DND-41 (cell line): ENCODE data around the gene PTPRN2.

ENCODE experiments used
- ATAC-seq: fragments of 200-7000 bp; cut with Tn5 transposase; 3 replicates; pipeline ENCODE4 v1.9.1; 2021; ENCODE audit warnings: low read depth; ENCODE audit not compliant: insufficient read depth
- DNase-seq: peaks from one replicate; pipeline ENCODE4 v3.0.0-alpha.2; 2020
- H2AFZ ChIP-seq: 2 replicates; pipeline ENCODE4 v1.6.0; 2012; ENCODE audit warnings: low read depth, low read length
- H3K27ac ChIP-seq: 2 replicates; pipeline ENCODE4 v1.5.1; 2012; ENCODE audit warnings: low read length, inconsistent platforms
- H3K27me3 ChIP-seq: fragments of 200-600 bp; sonication (generic); 2 replicates; pipeline ENCODE4 v1.6.0; 2012; ENCODE audit warnings: low read length, mild to moderate bottlenecking, inconsistent platforms; ENCODE audit not compliant: insufficient read depth, poor library complexity
- H3K36me3 ChIP-seq: 2 replicates; pipeline ENCODE4 v1.5.1; 2012; ENCODE audit warnings: low read length, inconsistent platforms; ENCODE audit not compliant: insufficient read depth
- H3K4me1 ChIP-seq: 2 replicates; pipeline ENCODE4 v1.5.1; 2012; ENCODE audit warnings: mild to moderate bottlenecking, low read length; ENCODE audit not compliant: insufficient read depth
- H3K4me2 ChIP-seq: 2 replicates; pipeline ENCODE4 v1.6.0; 2012; ENCODE audit warnings: mild to moderate bottlenecking, moderate library complexity, low read length, inconsistent platforms; ENCODE audit not compliant: insufficient read depth
- H3K4me3 ChIP-seq, 2 experiments: fragments of 200-600 bp in 1 of 2; shearing (Covaris generic) in 1 of 2; 2 replicates each; pipeline ENCODE4 v1.5.1; 2012 to 2016; ENCODE audit warnings: inconsistent platforms in 2 of 2, low read length in 2 of 2, mild to moderate bottlenecking in 2 of 2, low read depth in 1 of 2, moderate library complexity in 1 of 2
- H3K79me2 ChIP-seq: 2 replicates; pipeline ENCODE4 v1.6.0; 2012; ENCODE audit warnings: low read length, inconsistent platforms; ENCODE audit not compliant: insufficient read depth
- H3K9ac ChIP-seq: 2 replicates; pipeline ENCODE4 v1.6.0; 2012; ENCODE audit warnings: low read depth, mild to moderate bottlenecking, inconsistent platforms, low read length, moderate library complexity
- H3K9me3 ChIP-seq: 2 replicates; pipeline ENCODE4 v1.5.1; 2012; ENCODE audit warnings: low read length, moderate library complexity, mild to moderate bottlenecking, inconsistent platforms; ENCODE audit not compliant: insufficient read depth, severe bottlenecking
- H4K20me1 ChIP-seq: 2 replicates; pipeline ENCODE4 v1.6.0; 2012; ENCODE audit warnings: low read length; ENCODE audit not compliant: insufficient read depth
- EZH2 ChIP-seq: IDR thresholded peaks from 3 replicates; pipeline ENCODE4 v1.6.1; 2012; ENCODE audit warnings: borderline replicate concordance, low read depth, mild to moderate bottlenecking, moderate library complexity, low read length, inconsistent platforms; ENCODE audit not compliant: severe bottlenecking
- TF ChIP-seq, protein P1 (sequence below): IDR thresholded peaks from 2 replicates; pipeline ENCODE4 v1.5.1; 2012; ENCODE audit warnings: borderline replicate concordance, low read length, moderate library complexity, mild to moderate bottlenecking; ENCODE audit not compliant: poor library complexity, severe bottlenecking; ENCODE audit errors: extremely low read depth

Gene PTPRN2

DNA sequence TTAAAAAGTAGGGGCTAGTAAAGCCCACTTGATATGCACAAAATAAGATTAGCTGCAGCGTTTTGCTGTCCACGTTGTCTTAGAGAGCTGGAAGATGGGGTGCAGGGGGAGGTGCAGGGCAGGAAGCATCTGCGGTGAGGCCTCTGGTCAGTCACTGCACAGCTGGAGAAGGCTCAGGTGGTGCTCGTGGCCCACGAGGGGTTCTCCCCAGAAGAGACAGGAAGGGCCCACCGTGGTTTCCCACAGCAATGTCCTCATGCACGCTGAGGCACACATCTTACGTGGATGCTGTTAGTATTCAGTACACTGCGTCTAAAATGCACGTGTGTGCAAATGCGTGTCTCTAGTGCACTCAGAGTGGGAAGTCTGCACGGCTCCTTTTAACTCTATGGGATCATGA, 582.1 kb downstream of the PTPRN2 start:
- no peaks in the 10 kb centered on the region for H3K9me3 ChIP-seq
- H3K4me2 ChIP-seq: no peak overlapping the region
- H4K20me1 ChIP-seq: no peaks in the 10 kb centered on the region
- H3K36me3 ChIP-seq: no peaks in the 10 kb centered on the region
- no peaks in the 10 kb centered on the region for H3K79me2 ChIP-seq
- H2AFZ ChIP-seq: no peak overlapping the region
- H3K9ac ChIP-seq: no peak overlapping the region
- no peak overlapping the region for H3K27ac ChIP-seq
- peaks cover 6% of the 10 kb centered on the region for H3K27me3 ChIP-seq
- H3K4me3 ChIP-seq: no peak overlapping the region
- no peak for DNase-seq
- ATAC-seq: peak; percentile 19; the same call in 1 of the 3 replicates
- H3K4me1 ChIP-seq: no peaks in the 10 kb centered on the region
- no peak for TF ChIP-seq EZH2
- TF ChIP-seq, protein P1, sequence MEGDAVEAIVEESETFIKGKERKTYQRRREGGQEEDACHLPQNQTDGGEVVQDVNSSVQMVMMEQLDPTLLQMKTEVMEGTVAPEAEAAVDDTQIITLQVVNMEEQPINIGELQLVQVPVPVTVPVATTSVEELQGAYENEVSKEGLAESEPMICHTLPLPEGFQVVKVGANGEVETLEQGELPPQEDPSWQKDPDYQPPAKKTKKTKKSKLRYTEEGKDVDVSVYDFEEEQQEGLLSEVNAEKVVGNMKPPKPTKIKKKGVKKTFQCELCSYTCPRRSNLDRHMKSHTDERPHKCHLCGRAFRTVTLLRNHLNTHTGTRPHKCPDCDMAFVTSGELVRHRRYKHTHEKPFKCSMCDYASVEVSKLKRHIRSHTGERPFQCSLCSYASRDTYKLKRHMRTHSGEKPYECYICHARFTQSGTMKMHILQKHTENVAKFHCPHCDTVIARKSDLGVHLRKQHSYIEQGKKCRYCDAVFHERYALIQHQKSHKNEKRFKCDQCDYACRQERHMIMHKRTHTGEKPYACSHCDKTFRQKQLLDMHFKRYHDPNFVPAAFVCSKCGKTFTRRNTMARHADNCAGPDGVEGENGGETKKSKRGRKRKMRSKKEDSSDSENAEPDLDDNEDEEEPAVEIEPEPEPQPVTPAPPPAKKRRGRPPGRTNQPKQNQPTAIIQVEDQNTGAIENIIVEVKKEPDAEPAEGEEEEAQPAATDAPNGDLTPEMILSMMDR: no peak

DNA sequence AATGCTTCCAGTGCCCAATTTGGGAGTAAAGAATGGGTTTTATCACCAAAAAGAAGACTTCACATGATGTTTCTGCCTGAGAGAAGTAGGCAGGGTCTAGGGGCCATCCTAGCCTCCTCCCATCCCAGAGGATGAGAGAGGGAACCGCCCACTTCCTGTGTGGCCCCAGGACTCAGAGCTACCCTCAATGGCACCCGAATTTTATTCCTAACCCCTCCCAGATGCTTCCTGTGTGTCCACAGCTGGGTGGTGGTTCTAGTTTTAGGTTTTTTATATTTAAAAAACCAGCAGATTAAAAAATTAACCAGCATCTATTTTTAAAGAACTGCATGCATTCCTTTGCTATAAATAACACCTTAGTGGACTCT, 583.5 kb downstream of the PTPRN2 start:
- Histone ChIP-seq H2AFZ (no peak overlapping the region), H3K9ac (no peak overlapping the region), H3K36me3 (no peaks in the 10 kb centered on the region), H3K27me3 (peaks cover 3% of the 10 kb centered on the region), H3K4me3 (no peak overlapping the region), H3K79me2 (no peaks in the 10 kb centered on the region), H3K4me1 (no peaks in the 10 kb centered on the region), H4K20me1 (0 out of 2 replicates have a peak, but pooled peaks cover 4% of the 10 kb centered on the region), H3K27ac (no peak overlapping the region), H3K9me3 (no peaks in the 10 kb centered on the region), H3K4me2 (no peak overlapping the region)
- ATAC-seq (no peak), DNase-seq (no peak)
- TF ChIP-seq EZH2: no peak
- TF ChIP-seq, protein P1: no peak

DNA sequence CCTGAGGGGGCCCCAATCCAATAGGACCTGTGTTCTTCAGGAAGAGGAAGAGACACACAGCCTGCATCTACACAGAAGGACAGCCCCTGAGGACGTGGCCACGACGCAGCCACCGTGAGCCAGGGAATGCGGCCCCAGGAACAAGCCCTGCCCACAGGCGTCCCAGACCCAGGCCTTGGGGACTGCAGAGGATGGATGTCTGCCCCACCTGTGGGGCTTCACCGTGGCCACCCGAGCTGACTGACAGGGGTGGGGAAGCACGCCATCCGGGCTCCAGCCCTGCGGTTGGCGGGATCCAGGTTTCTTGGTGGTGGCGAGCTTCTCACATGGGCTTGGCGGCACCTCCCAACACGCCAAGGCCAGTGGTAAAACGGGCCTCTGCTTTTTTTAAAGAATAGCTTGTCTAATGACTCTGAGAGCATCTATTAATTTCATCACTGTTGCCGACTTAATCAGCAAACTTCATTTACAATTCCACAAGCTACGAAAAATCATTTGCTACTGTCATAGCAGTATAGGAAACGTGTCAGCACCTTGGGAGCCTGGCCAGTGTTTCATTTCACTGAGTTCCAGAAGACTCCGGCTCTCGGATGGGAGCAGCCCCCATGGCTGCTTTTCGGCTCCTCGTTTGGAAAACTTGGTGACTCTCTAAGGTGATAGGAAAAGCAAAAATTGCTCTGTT, 584.0 kb downstream of the PTPRN2 start:
- H3K9ac ChIP-seq: no peak overlapping the region
- DNase-seq (no peak), ATAC-seq (no peak)
- no peak overlapping the region for H3K4me3 ChIP-seq
- H2AFZ ChIP-seq: no peak overlapping the region
- TF ChIP-seq, protein P1: no peak
- no peaks in the 10 kb centered on the region for H3K36me3 ChIP-seq
- H3K27me3 ChIP-seq: peaks cover 3% of the 10 kb centered on the region
- no peaks in the 10 kb centered on the region for H3K4me1 ChIP-seq
- no peaks in the 10 kb centered on the region for H3K9me3 ChIP-seq
- H3K79me2 ChIP-seq: no peaks in the 10 kb centered on the region
- no peak overlapping the region for H3K4me2 ChIP-seq
- H3K27ac ChIP-seq: no peak overlapping the region
- H4K20me1 ChIP-seq: 0 out of 2 replicates have a peak, but pooled peaks cover 4% of the 10 kb centered on the region
